GM23338 (cell line): ENCODE results near the gene ZNF783. TPM values are rescaled to one million over a fixed set of nuclear protein-coding genes. Genes with fewer than 3 reads are reported as not detected.

Experiments used
- ATAC-seq: fragments of 200-7000 bp; cut with Tn5 transposase; 3 replicates; pipeline ENCODE4 v1.9.1; 2020
- DNase-seq: peaks from one replicate; pipeline ENCODE4 v3.0.0-alpha.2; 2015; ENCODE audit warnings: low spot score
- H2AFZ ChIP-seq: fragments of 200-600 bp; sonication (generic); 2 replicates; pipeline ENCODE4 v1.8.0; 2016; ENCODE audit warnings: antibody characterized with exemption, mild to moderate bottlenecking, moderate library complexity
- H3F3A ChIP-seq: fragments of 200-600 bp; sonication (generic); replicated peaks from 2 replicates; pipeline ENCODE4 v1.8.0; 2017; ENCODE audit warnings: antibody characterized with exemption, mixed run types, low read depth
- H3K27ac ChIP-seq: fragments of 200-600 bp; sonication (generic); 2 replicates; pipeline ENCODE4 v1.6.1; 2016; ENCODE audit warnings: low read depth
- H3K27me3 ChIP-seq: fragments of 200-600 bp; sonication (generic); 2 replicates; pipeline ENCODE4 v1.8.0; 2016; ENCODE audit warnings: mild to moderate bottlenecking, mixed run types, moderate library complexity; ENCODE audit not compliant: insufficient read depth
- H3K36me3 ChIP-seq: fragments of 200-600 bp; sonication (generic); 2 replicates; pipeline ENCODE4 v1.8.0; 2016; ENCODE audit warnings: mild to moderate bottlenecking; ENCODE audit not compliant: insufficient read depth
- H3K4me1 ChIP-seq: fragments of 200-600 bp; sonication (generic); 2 replicates; pipeline ENCODE4 v1.8.0; 2016; ENCODE audit warnings: mild to moderate bottlenecking, moderate library complexity; ENCODE audit not compliant: insufficient read depth
- H3K4me2 ChIP-seq: fragments of 200-600 bp; sonication (generic); 2 replicates; pipeline ENCODE4 v1.7.1; 2017; ENCODE audit warnings: mixed run types
- H3K4me3 ChIP-seq: fragments of 200-600 bp; sonication (generic); 2 replicates; pipeline ENCODE4 v1.6.1; 2016; ENCODE audit warnings: mixed run types
- H3K79me2 ChIP-seq: fragments of 200-600 bp; sonication (generic); replicated peaks from 2 replicates; pipeline ENCODE4 v1.8.0; 2017; ENCODE audit warnings: mild to moderate bottlenecking; ENCODE audit not compliant: insufficient read depth
- H3K9me2 ChIP-seq: fragments of 200-600 bp; sonication (generic); 2 replicates; pipeline ENCODE4 v1.8.0; 2017; ENCODE audit not compliant: insufficient read depth
- H4K20me1 ChIP-seq: fragments of 200-600 bp; sonication (generic); replicated peaks from 2 replicates; pipeline ENCODE4 v1.8.0; 2017; ENCODE audit warnings: mild to moderate bottlenecking; ENCODE audit not compliant: insufficient read depth
- H3K27ac Mint-ChIP-seq: 2 replicates; pipeline ENCODE4 v1.8.0; 2020; ENCODE audit warnings: inconsistent platforms, mild to moderate bottlenecking, moderate library complexity, mixed read lengths
- H3K27me3 Mint-ChIP-seq: 3 replicates; pipeline ENCODE4 v1.8.0; 2022; ENCODE audit warnings: low read depth, mild to moderate bottlenecking, moderate library complexity, mixed read lengths, inconsistent platforms; ENCODE audit not compliant: insufficient read depth, poor library complexity
- H3K36me3 Mint-ChIP-seq: 3 replicates; pipeline ENCODE4 v1.8.0; 2021; ENCODE audit warnings: low read depth, mild to moderate bottlenecking, inconsistent platforms, moderate library complexity, mixed read lengths
- H3K4me1 Mint-ChIP-seq: 3 replicates; pipeline ENCODE4 v1.8.0; 2020; ENCODE audit warnings: mild to moderate bottlenecking, inconsistent platforms, mixed read lengths
- H3K4me3 Mint-ChIP-seq: 3 replicates; pipeline ENCODE4 v1.8.0; 2021; ENCODE audit warnings: moderate library complexity, mild to moderate bottlenecking, inconsistent platforms, mixed read lengths
- H3K9me3 Mint-ChIP-seq: 3 replicates; pipeline ENCODE4 v1.8.0; 2020; ENCODE audit warnings: moderate library complexity, mild to moderate bottlenecking, inconsistent platforms, mixed read lengths
- NANOG ChIP-seq: IDR thresholded peaks from 2 replicates; pipeline ENCODE4 v1.6.1; 2016; ENCODE audit warnings: antibody characterized with exemption, borderline replicate concordance
- ZNF462 ChIP-seq: fragments of 250-450 bp; sonication (Bioruptor Pico); IDR thresholded peaks from 2 replicates; pipeline ENCODE4 v1.5.0; 2020; ENCODE audit warnings: mild to moderate bottlenecking, moderate library complexity
- polyA plus RNA-seq: library from polyadenylated mRNA; unstranded; fragments of >200 nt; fragmentation: Nextera tagmentation; extraction: Ambion mirVana; gene quantifications from 2 replicates; pipeline ENCODE4 v1.2.1, GENCODE V29; 2016
- total RNA-seq: library from RNA; depleted of rRNA; stranded (reverse); fragments of >200 nt; shearing (Covaris generic); gene quantifications from 2 replicates; pipeline ENCODE4 v1.2.3, GENCODE V29; 2014
- TF ChIP-seq, protein P1 (sequence below), 2 experiments: fragments of 200-600 bp in 1 of 2; sonication (generic) in 1 of 2; conservative IDR thresholded peaks; 2 replicates each; pipeline versions ENCODE4 v1.5.1 to v1.6.1; 2016 to 2017; ENCODE audit warnings: antibody characterized with exemption in 2 of 2, low read depth in 2 of 2, mild to moderate bottlenecking in 2 of 2, moderate library complexity in 1 of 2

ZNF783 gene
- total and polyA plus RNA-seq, 2 experiments from 2014 or later, result 2.1 to 9.0 TPM

DNA sequence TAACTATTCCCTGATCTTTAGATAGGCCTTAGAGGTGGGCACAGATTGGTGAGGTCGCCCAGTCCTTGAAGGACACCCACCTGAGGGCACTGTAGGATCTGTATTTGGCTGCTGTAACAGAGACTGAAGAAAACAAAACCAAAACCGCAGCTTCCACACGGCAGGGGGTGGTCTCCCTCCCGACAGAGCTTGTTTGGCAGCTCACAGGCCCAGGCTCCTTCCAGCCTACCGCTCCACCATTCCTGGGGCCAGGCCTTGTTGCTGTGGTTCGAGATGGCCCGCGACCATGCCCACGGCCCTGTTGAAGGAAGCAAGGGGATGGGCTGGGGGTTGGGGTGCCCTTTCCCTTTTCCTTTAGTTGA lies 30.4 kb downstream of the ZNF783 start:
- ATAC-seq (peak; percentile 73), DNase-seq (peak; percentile 52)
- H3K27me3 ChIP-seq, result no peaks in the 10 kb centered on the region
- no peak for TF ChIP-seq ZNF462
- TF ChIP-seq, protein P1, sequence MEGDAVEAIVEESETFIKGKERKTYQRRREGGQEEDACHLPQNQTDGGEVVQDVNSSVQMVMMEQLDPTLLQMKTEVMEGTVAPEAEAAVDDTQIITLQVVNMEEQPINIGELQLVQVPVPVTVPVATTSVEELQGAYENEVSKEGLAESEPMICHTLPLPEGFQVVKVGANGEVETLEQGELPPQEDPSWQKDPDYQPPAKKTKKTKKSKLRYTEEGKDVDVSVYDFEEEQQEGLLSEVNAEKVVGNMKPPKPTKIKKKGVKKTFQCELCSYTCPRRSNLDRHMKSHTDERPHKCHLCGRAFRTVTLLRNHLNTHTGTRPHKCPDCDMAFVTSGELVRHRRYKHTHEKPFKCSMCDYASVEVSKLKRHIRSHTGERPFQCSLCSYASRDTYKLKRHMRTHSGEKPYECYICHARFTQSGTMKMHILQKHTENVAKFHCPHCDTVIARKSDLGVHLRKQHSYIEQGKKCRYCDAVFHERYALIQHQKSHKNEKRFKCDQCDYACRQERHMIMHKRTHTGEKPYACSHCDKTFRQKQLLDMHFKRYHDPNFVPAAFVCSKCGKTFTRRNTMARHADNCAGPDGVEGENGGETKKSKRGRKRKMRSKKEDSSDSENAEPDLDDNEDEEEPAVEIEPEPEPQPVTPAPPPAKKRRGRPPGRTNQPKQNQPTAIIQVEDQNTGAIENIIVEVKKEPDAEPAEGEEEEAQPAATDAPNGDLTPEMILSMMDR (conservative IDR thresholded peaks at IDR 0.05; ENCODE audit: low read depth in 2 of 2), result peak in 1 of 2 experiments; percentile 34; a peak in 2 of 4 replicates
- no peaks in the 10 kb centered on the region for H3F3A ChIP-seq
- no peak overlapping the region for H3K27ac ChIP-seq
- no peak overlapping the region for H3K4me2 ChIP-seq
- peaks cover 11% of the 10 kb centered on the region for H3K4me1 Mint-ChIP-seq
- no peaks in the 10 kb centered on the region for H3K9me2 ChIP-seq
- H2AFZ ChIP-seq, result no peak overlapping the region
- H3K27ac Mint-ChIP-seq, result no peak overlapping the region
- H3K36me3 ChIP-seq, result no peaks in the 10 kb centered on the region
- no peak overlapping the region for H3K4me3 ChIP-seq
- peaks cover 12% of the 10 kb centered on the region for H3K27me3 Mint-ChIP-seq
- H3K4me1 ChIP-seq, result no peaks in the 10 kb centered on the region
- H3K4me3 Mint-ChIP-seq, result no peak overlapping the region
- peaks cover 2% of the 10 kb centered on the region; the same call in 2 of the 3 replicates for H3K36me3 Mint-ChIP-seq
- no peaks in the 10 kb centered on the region for H3K9me3 Mint-ChIP-seq
- H4K20me1 ChIP-seq, result no peaks in the 10 kb centered on the region
- H3K79me2 ChIP-seq, result no peaks in the 10 kb centered on the region

- Mint-ChIP-seq H3K36me3 (peaks cover 2% of the 10 kb centered on the region; the same call in 2 of the 3 replicates), H3K27ac (no peak overlapping the region), H3K4me1 (peaks cover 4% of the 10 kb centered on the region; the same call in 1 of the 3 replicates), H3K9me3 (peaks cover 5% of the 10 kb centered on the region; the same call in 2 of the 3 replicates), H3K27me3 (peaks cover 12% of the 10 kb centered on the region), H3K4me3 (no peak overlapping the region; the same call in 2 of the 3 replicates)
- peak; percentile 19; the same call in 1 of the 3 replicates for ATAC-seq
- Histone ChIP-seq H3K27me3 (no peaks in the 10 kb centered on the region), H3K4me1 (no peaks in the 10 kb centered on the region), H2AFZ (no peak overlapping the region), H3K36me3 (no peaks in the 10 kb centered on the region), H3K9me2 (no peaks in the 10 kb centered on the region), H3K4me2 (no peak overlapping the region), H3K27ac (no peak overlapping the region), H3K79me2 (no peaks in the 10 kb centered on the region), H4K20me1 (no peaks in the 10 kb centered on the region), H3F3A (no peaks in the 10 kb centered on the region), H3K4me3 (no peak overlapping the region)
- no peak for DNase-seq
- TF ChIP-seq, protein P1 (conservative IDR thresholded peaks at IDR 0.05; ENCODE audit: low read depth in 2 of 2), result peak in 1 of 2 experiments; percentile 36; a peak in 1 of 4 replicates
- no peak for TF ChIP-seq NANOG
Measured at GRCh38 chr7:149293338-149293737, 31.3 kb downstream of the ZNF783 start.
